Stomach (tissue), 4 donors: ENCODE data around the gene AGPAT2.
A peak's percentile ranks its signal among the peaks of the same experiment; 100 is the strongest.

ENCODE experiments used
- CTCF ChIP-seq, 7 experiments: fragments of 450-650 bp in 4 of 7; fragments of 200-600 bp in 3 of 7; sonication (generic) in 3 of 7; IDR thresholded peaks; one replicate each; pipeline ENCODE4 v1.5.1; 2016 to 2019; ENCODE audit warnings: antibody characterized with exemption in 7 of 7, control low read depth in 2 of 7, mild to moderate bottlenecking in 1 of 7
- EP300 ChIP-seq: sonication (generic); formaldehyde crosslinking; IDR thresholded peaks from one replicate; pipeline ENCODE4 v1.6.1; 2017; ENCODE audit warnings: antibody characterized with exemption

GRCh38 chr9:136728080-136728547 is 40.9 kb upstream of the AGPAT2 start:
- no peak for TF ChIP-seq EP300
- peak in 6 of 7 experiments; percentile 40 to 98 (median 87) for TF ChIP-seq CTCF (IDR thresholded peaks at IDR 0.05)
